Muscle of arm (tissue), 14 donors: ENCODE results near the gene TMEM106C. TPM values are rescaled to one million over a fixed set of nuclear protein-coding genes. Genes with fewer than 3 reads are reported as not detected.

Source experiments
- DNase-seq: peaks from one replicate; pipeline ENCODE4 v3.0.0-alpha.2; 2013
- long read RNA-seq, 11 donors: transcript quantifications; one replicate each; lab custom pipeline, GENCODE V29; 2026
- polyA plus RNA-seq, 12 donors: library from polyadenylated mRNA; unstranded; fragments of 120-200 nt; gene quantifications; one replicate each; pipeline ENCODE4 v1.2.1, GENCODE V29; 2013; ENCODE audit not compliant: insufficient read length in 12 of 12

The TMEM106C gene, protein sequence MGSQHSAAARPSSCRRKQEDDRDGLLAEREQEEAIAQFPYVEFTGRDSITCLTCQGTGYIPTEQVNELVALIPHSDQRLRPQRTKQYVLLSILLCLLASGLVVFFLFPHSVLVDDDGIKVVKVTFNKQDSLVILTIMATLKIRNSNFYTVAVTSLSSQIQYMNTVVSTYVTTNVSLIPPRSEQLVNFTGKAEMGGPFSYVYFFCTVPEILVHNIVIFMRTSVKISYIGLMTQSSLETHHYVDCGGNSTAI
- polyA plus RNA-seq: 10 to 100 TPM in 11 of 12 donors, not detected in 1; 42.2 to 78.3 (median 65.0) TPM
- long read RNA-seq, donor 1, transcript TMEM106C-201 (8 exons, 1,394 nt): minor isoform, 6 of 52 reads
- long read RNA-seq, donor 1, transcript TMEM106C-220 (8 exons, 810 nt): major isoform, 14 of 52 reads
- long read RNA-seq, donor 1, partial matches to known transcripts: 8 of 52 reads
- long read RNA-seq, donor 1, other reads (novel, unspliced or antisense): 17 of 52 reads
- long read RNA-seq, donor 2, transcript TMEM106C-220 (8 exons, 810 nt): major isoform, 11 of 23 reads
- long read RNA-seq, donor 2, transcript TMEM106C-201 (8 exons, 1,394 nt): minor isoform, 9 of 23 reads
- long read RNA-seq, donor 2, partial matches to known transcripts: 0 of 23 reads
- long read RNA-seq, donor 2, other reads (novel, unspliced or antisense): 0 of 23 reads
- long read RNA-seq, donor 3, transcript TMEM106C-201 (8 exons, 1,394 nt): major isoform, 12 of 20 reads
- long read RNA-seq, donor 3, transcript TMEM106C-220 (8 exons, 810 nt): minor isoform, 7 of 20 reads
- long read RNA-seq, donor 3, partial matches to known transcripts: 0 of 20 reads
- long read RNA-seq, donor 3, other reads (novel, unspliced or antisense): 0 of 20 reads
- long read RNA-seq, donor 4, transcript TMEM106C-201 (8 exons, 1,394 nt): major isoform, 7 of 11 reads
- long read RNA-seq, donor 4, partial matches to known transcripts: 0 of 11 reads
- long read RNA-seq, donor 4, other reads (novel, unspliced or antisense): 0 of 11 reads
- long read RNA-seq, donor 5: 0 reads
- long read RNA-seq, donor 6, transcript TMEM106C-201 (8 exons, 1,394 nt): major isoform, 7 of 14 reads
- long read RNA-seq, donor 6, transcript TMEM106C-220 (8 exons, 810 nt): major isoform, 7 of 14 reads
- long read RNA-seq, donor 6, partial matches to known transcripts: 0 of 14 reads
- long read RNA-seq, donor 6, other reads (novel, unspliced or antisense): 0 of 14 reads
- long read RNA-seq, donor 7, partial matches to known transcripts: 0 of 9 reads
- long read RNA-seq, donor 7, other reads (novel, unspliced or antisense): 0 of 9 reads
- long read RNA-seq, donor 8, partial matches to known transcripts: 0 of 9 reads
- long read RNA-seq, donor 8, other reads (novel, unspliced or antisense): 0 of 9 reads
- long read RNA-seq, donor 9, partial matches to known transcripts: 0 of 8 reads
- long read RNA-seq, donor 9, other reads (novel, unspliced or antisense): 0 of 8 reads
- long read RNA-seq, donor 10, transcript TMEM106C-201 (8 exons, 1,394 nt): major isoform, 6 of 13 reads
- long read RNA-seq, donor 10, partial matches to known transcripts: 0 of 13 reads
- long read RNA-seq, donor 10, other reads (novel, unspliced or antisense): 0 of 13 reads
- long read RNA-seq, donor 11, transcript TMEM106C-220 (8 exons, 810 nt): major isoform, 13 of 25 reads
- long read RNA-seq, donor 11, transcript TMEM106C-201 (8 exons, 1,394 nt): minor isoform, 7 of 25 reads
- long read RNA-seq, donor 11, partial matches to known transcripts: 0 of 25 reads
- long read RNA-seq, donor 11, other reads (novel, unspliced or antisense): 0 of 25 reads

DNA sequence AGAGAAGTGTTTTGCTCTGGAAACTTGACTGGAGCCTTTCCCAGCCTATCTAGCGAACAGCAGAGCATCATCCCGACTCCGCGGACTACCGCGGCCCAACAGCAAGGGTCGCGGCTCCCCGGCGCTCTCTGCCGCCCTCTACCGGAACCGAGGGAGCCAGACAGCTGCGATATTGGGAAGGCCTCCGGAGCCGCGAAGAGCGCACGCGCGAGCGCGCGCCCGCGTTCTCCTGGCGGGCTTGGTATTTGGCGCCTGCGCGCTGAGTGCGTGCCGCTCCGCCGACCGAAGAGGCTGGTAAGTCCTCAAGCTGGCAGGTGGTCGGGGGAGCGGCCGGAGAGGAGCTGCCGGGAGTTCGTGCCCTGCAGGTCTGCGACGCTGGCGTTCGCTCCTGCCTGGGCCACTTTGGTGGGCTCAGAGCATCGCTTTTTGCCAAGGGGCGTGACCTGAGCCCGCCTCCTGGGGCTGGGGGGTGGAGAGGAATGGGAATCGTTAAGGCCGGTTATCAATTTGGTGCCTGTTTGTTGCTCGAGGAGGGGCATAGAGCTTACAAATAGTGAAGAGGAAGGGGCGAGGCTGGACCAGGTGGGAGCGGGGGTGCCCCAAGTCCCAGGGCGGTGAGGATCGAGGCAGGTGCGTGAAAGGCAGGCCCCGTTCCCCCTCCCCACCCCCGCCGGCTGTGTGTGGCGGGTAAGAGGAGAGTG is at the start of gene TMEM106C:
Gene TMEM106C (plus strand): TSS at position 257 of the 701 bp plus-strand sequence. CDS start 641 bp downstream, outside the sequence.
- peak; percentile 97 for DNase-seq

DNA sequence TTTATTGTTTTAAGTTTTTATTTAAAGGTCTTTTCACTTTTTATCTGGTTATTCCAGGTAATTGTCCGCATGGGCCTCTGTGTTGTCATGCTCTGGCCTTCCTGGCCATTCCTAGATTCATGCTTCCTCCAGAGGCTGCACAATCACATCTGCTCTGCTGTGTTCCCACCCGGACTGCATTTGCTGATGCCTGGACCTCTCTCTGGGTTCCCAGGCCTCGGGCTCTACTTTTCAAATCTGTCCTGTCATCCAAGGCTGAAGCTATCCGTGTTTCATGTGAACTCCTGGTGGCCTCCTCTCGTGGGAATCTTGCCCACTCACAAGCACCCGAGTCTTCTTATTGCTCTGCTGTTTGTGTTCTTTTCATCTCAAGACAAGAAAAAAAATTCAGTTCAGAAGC is 42.5 kb upstream of the TMEM106C start:
- no peak for DNase-seq

DNA sequence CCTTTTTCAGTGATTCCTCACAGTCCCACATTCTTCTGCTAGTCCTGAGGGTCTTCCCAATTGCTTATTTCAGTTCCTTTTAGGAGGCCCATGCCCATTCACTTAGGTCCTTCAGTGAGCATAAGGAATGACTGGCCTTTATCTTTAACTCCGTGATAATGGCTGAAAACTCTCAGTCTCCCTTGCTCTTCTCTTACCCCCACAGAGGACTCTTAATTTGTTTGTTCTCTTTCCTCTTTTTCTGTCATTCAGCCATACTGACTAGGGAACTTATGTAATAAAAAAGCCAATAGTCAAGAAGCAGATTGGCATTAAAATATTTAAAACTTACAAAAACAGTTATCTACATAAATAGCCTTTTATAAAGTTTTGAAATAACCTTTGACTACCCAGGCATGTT is 41.5 kb upstream of the TMEM106C start:
- no peak for DNase-seq

DNA sequence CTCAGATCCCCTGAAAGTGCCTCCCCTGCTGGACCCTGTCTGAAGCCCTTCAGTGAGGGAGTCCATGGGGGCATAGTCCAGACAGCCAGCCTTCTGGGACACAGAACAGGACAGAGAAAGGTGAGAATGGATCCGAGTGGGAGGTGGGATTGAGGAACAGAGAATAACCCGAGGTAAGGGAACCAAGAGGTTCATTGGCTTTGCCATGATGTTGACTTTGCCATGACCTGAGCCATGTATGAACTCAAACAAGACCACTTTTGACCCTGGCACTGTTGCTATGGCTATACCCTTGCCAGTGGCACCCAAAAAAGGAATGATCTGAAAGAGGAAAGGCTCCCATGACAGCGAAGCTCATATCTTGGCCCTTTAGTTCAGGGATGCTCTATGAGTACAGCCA is 36.0 kb upstream of the TMEM106C start:
- DNase-seq: no peak

DNA sequence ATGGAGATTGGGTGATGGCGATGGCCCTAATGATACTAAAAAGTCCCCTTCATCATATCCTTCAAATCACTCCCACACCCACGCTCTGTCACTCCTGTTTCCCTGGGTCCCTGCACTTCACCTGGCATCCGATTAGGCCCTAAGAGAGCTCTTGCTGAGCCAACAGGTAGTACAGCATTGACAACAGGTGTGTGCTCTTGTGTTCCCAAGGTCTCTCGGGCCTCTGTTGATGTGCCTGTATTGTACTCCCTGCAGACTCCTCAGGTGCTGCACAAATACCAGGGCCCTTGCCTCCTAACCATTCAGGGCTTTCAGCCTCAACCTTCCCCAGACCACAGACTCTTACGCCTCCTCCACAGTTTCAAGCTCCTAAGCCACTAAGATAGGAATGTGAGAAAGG is 32.8 kb upstream of the TMEM106C start:
- no peak for DNase-seq

DNA sequence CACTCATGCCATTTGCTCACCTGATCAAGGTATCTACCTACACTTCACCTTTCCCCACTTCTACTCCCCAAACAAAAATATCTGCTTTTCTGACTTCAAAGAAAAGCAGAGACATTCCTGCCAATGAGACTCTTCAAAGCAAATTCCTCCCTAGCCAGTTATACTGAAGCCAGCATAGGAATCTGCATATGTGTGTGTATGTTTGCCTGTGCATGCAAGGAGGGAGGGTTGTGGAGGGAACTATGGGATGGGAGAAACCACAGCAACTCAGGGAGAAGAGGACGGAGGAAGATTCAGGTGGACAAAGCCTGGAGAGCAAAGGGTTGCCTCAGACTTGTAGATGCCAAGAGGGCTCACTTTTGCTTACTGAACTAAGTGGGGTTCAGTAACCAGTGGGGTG is 32.2 kb upstream of the TMEM106C start:
- no peak for DNase-seq

GRCh38 chr12:47935184-47935583 is 28.2 kb upstream of the TMEM106C start:
- peak; percentile 59 for DNase-seq

- no peak for DNase-seq
Measured at GRCh38 chr12:47938093-47938492, 25.3 kb upstream of the TMEM106C start.

- DNase-seq: no peak
Measured at GRCh38 chr12:47938594-47938993, 24.8 kb upstream of the TMEM106C start.

GRCh38 chr12:47939009-47939601 is 24.3 kb upstream of the TMEM106C start:
- DNase-seq: no peak

GRCh38 chr12:47940773-47941474 is 22.5 kb upstream of the TMEM106C start:
- DNase-seq: no peak

- DNase-seq: no peak
Measured at GRCh38 chr12:47941475-47941780, 22.0 kb upstream of the TMEM106C start.

- DNase-seq: no peak
Measured at GRCh38 chr12:47941871-47942613, 21.4 kb upstream of the TMEM106C start.

GRCh38 chr12:47942614-47943225 is 20.7 kb upstream of the TMEM106C start:
- no peak for DNase-seq

GRCh38 chr12:47943623-47944340 is 19.6 kb upstream of the TMEM106C start:
- no peak for DNase-seq

- no peak for DNase-seq
Measured at GRCh38 chr12:47944685-47945340, 18.6 kb upstream of the TMEM106C start.

GRCh38 chr12:47945341-47945728 is 18.1 kb upstream of the TMEM106C start:
- DNase-seq: no peak
